Fibroblast of pulmonary artery (primary cell): Measurements from ENCODE around the gene GLRA2.
"Not testable (repeated sequence)": the region's sequence is repeated elsewhere in the genome, so short reads cannot be mapped to it uniquely, and the experiment has no call there.

ENCODE experiments used
- DNase-seq: peaks from one replicate; pipeline ENCODE4 v3.0.0-alpha.2; 2010; ENCODE audit warnings: low read depth
- H3K4me3 ChIP-seq: replicated peaks from 2 replicates; pipeline ENCODE4 v1.5.1; 2011; ENCODE audit warnings: low read depth, mild to moderate bottlenecking, control low read depth, low read length, moderate library complexity
- TF ChIP-seq, protein P1 (sequence below): IDR thresholded peaks from 2 replicates; pipeline ENCODE4 v1.5.1; 2011; ENCODE audit warnings: mild to moderate bottlenecking, control low read depth, low read length, inconsistent platforms; ENCODE audit errors: missing control alignments

The GLRA2 gene

DNA sequence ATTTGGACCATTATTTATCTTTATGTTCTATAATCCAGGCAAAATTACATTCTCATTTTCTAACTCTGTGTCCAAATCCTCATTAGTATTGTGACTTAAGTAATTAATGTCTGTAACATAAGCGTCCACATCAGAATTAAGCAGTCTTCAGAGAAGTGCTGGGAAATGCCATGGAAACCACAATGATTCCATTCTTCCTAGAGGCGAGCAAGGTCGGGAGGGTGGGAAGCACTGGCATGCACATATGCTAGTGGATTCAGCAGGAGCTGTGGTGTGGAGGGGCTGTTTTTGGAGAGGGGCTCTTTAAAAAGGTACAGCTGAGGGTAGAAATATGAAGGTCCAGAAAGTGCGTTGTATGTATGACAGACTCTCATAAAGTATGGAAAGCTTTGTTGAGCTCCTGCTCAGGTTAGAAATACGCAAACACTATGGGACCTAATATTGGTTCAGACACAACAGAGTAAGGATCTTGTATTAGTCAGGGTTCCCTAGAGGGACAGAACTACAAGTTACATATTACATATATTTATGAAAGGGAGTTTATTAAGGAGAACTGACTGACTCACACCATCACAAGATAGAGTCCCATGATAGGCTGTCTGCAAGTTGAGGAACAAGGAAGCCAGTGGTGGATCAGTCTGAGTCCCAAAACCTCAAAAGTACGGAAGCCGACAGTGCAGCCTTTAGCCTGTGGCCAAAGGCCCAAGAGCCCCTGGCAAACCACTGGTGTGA is 61.5 kb downstream of the GLRA2 start:
- no peak for DNase-seq
- H3K4me3 ChIP-seq, result no peak overlapping the region
- TF ChIP-seq, protein P1, sequence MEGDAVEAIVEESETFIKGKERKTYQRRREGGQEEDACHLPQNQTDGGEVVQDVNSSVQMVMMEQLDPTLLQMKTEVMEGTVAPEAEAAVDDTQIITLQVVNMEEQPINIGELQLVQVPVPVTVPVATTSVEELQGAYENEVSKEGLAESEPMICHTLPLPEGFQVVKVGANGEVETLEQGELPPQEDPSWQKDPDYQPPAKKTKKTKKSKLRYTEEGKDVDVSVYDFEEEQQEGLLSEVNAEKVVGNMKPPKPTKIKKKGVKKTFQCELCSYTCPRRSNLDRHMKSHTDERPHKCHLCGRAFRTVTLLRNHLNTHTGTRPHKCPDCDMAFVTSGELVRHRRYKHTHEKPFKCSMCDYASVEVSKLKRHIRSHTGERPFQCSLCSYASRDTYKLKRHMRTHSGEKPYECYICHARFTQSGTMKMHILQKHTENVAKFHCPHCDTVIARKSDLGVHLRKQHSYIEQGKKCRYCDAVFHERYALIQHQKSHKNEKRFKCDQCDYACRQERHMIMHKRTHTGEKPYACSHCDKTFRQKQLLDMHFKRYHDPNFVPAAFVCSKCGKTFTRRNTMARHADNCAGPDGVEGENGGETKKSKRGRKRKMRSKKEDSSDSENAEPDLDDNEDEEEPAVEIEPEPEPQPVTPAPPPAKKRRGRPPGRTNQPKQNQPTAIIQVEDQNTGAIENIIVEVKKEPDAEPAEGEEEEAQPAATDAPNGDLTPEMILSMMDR, result no peak

DNA sequence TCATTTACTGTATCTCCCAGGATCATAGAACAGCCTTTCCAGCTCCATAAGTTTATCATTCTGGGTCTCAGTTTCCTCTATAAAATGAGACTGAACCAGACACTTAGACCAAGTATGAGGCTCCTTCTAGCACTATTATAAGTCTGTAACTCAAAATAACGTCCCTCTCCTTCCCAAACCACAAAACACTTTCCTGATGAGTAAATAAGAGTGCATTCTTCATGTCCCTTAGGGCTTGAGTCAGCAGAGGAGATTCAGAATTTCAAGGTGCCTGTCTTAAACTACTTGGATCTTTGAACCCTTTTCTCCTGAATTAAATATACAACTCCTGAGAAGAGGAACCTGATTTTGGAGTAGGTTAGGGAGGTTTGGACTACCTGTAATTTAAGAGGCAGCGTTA is 62.6 kb downstream of the GLRA2 start:
- TF ChIP-seq, protein P1, result no peak
- no peak for DNase-seq
- H3K4me3 ChIP-seq, result no peak overlapping the region

DNA sequence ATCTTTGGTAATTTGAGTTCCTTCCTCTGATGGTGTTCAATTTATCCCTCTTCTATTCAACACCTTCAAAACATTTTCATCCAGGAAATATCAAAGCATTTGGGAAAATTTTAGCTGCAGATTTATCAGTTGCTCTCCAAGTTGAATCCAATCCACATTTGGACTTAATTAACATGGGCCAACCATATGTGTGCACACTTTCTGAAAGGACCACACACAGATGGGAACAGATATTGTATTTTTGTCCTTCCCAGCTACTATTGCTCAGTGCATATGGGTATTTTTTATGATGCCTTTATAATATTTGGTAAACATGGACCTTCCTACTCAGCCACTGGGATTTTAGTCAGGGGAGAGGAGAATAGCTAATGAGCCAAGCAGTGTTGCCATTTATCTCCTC is 65.2 kb downstream of the GLRA2 start:
- DNase-seq, result no peak
- H3K4me3 ChIP-seq, result no peak overlapping the region
- TF ChIP-seq, protein P1, result no peak

DNA sequence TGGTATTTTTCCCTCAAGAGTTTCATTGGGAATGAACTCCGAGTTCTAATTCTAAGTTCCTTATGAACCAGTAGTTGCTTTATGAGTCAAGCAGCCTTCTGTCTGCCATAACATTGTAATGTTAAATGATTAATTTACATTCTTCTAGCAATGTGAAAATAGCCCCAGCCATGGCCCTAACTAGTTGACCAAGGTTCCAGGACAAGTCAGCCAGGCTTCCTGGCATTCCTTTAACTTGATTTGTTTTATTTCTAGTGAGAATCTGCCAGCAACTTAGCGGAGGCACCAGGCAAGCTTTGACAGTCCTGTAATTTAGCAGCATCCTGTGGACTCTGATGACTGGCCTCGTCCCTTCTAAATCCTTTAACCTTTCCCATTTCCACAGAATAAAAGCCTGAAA is 69.0 kb downstream of the GLRA2 start:
- TF ChIP-seq, protein P1, result no peak
- no peak for DNase-seq
- no peak overlapping the region for H3K4me3 ChIP-seq

DNA sequence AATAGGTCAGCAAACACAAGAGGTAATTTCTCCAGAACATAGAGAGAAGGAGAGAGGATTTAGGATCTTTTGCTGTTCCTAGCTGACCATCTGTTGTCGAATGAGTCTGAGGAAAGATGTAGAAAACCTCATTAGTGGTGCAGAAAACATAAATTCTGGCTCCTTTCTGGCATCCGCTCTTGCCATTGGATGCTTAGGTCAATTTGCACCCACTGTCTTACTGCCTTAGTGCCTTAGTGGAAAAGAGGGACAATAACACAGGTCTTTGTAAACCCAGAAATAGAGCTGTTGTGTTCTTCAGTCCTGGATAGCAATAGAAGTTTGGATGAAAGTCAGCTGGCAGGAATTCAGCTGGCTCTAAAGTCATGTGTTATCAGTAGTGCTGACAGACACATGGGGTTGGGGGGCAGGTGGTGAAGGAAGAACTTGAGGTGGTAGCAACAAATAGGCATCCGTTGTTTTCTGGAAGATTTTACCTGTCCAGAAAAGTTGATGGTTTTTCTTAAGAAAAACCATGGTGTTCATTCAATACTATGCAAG is 78.2 kb downstream of the GLRA2 start:
- DNase-seq, result no peak
- no peak overlapping the region for H3K4me3 ChIP-seq
- TF ChIP-seq, protein P1, result no peak

DNA sequence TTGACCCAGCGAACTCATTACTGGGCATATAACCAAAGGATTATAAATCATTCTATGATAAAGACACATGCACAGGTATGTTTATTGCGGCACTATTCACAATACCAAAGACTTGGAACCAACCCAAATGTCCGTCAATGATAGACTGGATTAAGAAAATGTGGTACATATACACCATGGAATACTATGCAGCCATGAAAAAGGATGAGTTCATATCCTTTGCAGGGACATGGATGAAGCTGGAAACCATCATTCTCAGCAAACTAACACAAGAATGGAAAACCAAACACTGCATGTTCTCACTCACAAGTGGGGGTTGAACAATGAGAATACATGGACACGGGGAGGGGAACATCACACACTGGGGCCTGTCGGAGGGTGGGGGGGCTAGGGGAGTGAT is 83.1 kb downstream of the GLRA2 start:
- H3K4me3 ChIP-seq, DNase-seq: not testable (repeated sequence)

DNA sequence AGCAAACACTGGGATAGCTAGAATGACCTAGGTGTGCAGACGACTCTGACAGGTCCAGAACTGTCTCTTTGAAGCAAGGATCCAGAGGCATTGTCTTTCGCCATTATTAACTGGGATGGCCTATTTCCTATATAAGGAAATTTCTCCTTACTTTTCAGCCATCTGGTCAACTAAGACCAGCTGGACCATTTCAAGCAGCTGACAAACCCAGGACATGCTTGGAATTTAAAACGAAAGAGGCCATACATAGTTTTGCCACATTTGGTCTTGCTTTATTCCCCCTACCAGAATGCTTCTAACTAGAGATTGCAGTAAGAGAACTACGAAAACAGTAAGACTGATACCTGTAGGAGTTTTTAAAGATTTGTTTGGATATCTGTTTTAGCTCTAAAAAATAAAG is 87.0 kb downstream of the GLRA2 start:
- no peak overlapping the region for H3K4me3 ChIP-seq
- TF ChIP-seq, protein P1, result no peak
- DNase-seq, result peak; percentile 3
